NCI-H1417 (cell line): ENCODE data around the gene MRNIP.
"Not testable (repeated sequence)": the region's sequence is repeated elsewhere in the genome, so short reads cannot be mapped to it uniquely, and the experiment has no call there.

ENCODE experiments used
- DNase-seq, 3 experiments: peaks; one replicate each; lab custom pipeline; 2025; lab: John Stamatoyannopoulos, UW

Gene MRNIP

DNA sequence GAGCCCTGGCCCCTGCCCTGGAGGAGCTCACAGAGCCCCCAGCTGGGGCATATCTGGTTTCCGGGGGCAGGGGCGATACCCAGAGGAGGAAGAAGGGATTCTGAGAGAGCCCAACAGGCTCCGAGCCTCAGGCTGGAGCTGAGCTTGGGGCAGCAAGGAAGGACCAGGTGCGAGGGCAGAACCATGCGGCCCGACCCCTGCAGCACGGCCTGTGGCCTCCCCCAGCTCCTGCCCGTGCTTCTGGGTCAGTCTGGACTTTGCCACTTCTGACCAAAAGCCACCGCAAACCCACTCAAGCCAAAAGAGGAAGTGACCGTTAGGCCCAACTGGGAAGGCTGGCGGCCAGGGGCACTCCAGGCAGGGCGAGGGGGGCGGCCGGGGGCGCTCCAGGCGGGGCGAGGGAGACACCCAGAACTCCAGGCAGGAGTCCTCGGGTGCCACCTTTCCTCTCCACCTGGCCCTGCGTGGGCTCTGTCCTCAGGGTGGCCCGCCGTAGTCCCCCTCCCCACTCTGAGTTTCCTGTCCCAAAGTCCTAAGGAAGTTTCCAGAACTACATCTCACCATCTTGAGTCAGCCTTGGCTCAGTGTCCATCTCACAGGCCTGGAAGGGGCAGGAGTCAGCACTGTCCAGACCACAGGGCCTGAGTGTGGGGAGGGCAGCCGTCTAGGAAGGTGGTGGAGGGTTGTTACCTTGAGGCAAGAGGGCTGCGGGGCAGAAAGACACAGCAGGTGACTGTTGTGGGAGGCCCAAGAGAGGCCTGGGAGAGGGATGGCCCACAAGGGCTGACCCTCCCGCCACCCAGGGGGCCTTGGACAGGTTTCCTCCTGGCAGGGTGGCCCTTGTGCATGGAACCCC is 65.8 kb downstream of the MRNIP start:
- DNase-seq, result no peak

DNA sequence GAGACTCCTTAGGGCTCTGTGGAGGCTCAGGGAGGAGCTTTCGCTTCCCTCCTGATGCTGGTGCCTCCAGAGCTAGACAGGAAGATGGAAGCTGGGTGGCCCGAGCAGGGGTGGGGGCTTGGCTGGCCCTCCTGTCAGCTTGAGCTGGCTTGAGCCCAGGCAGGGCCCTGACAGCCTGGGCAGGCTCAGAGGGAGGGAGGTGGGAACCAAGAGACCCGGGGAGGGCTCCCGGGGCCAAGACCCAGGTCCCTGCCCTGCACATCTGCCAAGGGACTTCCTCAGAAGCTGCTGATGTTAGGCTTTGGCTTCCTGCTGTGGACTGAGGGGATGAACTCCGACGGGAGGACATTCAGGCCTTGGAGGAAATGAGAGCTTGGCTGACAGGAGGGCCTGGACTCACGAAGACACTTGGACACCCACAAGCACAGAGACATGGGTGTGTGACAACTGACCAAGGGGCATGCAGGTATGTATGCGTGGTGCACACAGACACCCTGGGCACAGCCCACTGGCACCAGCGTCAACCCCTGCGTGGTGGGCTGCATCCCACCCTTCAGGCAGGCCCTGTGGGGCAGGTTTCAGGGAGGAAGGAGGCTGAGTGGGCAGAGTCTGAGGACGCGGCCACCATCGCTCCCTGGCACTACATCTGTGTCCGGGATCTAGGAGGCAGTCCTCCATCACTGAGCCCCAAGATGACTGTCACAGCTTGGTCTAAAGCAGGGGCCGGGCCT is 66.6 kb downstream of the MRNIP start:
- no peak for DNase-seq

DNA sequence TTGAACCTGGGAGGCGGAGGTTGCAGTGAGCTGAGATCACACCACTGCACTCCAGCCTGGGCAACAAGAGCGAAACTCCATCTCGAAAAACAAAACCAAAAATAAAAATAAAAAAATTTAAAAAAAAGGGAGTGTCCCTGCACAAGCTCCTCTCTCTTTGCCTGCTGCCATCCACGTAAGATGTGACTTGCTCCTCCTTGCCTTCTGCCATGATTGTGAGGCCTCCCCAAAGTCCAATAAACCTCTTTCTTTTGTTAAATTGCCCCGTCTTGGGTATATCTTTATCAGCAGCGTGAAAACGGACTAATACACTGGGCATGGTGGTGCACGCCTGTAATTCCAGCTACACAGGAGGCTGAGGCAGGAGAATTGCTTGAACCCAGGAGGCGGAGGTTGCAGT is 69.3 kb downstream of the MRNIP start:
- not testable (repeated sequence) for DNase-seq

DNA sequence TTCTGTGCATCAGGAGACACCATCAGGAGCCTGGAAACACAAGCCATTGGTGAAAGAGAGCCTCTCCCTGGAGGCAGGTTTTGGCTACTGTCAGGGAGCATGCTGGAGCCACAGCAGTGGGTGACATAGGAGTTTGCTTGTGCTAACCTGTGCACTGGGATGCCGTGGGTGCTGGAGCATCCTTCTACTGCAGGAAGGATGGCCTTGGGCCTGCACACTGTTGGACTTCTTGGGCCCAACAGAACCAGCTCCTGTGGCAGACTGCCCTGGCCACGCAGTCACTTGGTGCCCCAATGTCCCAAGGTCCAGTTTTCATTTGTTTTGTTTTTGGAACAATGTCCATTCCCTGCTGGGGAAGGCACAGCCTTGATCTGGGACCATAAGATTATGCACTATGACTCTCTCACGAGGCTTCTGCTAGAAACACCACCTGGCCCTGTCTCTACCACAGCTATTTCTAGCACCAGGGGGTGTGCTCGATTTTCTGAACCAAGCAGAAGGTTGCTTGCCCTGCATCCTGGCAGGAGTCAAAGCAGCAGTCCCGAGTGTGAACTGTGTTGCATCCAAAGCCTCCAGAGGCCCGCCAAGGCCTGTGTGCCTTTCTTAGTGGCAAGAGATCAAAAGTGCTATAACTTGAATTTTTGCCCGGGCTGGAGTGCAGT is 70.3 kb downstream of the MRNIP start:
- DNase-seq, result no peak
